H1 (cell line): ENCODE measurements around the gene BRIP1. TPM values are rescaled to one million over a fixed set of nuclear protein-coding genes. Genes with fewer than 3 reads are reported as not detected.

ENCODE experiments used
- CREB1 ChIP-seq: IDR thresholded peaks from 2 replicates; pipeline ENCODE4 v1.6.1; 2012; ENCODE audit warnings: inconsistent platforms
- EGR1 ChIP-seq: IDR thresholded peaks from 2 replicates; pipeline ENCODE4 v1.6.1; 2011; ENCODE audit warnings: low read depth, low read length, borderline replicate concordance
- GTF2F1 ChIP-seq: IDR thresholded peaks from 2 replicates; pipeline ENCODE4 v1.6.1; 2012; ENCODE audit warnings: low read depth, low read length, improper control_type of control experiment, borderline replicate concordance
- PHF8 ChIP-seq: fragments of 200-600 bp; sonication (generic); conservative IDR thresholded peaks from 2 replicates; pipeline ENCODE4 v1.7.1; 2012; ENCODE audit warnings: low read depth, mild to moderate bottlenecking, inconsistent platforms, low read length, moderate library complexity
- polyA plus RNA-seq, 7 experiments: library from polyadenylated mRNA; depleted of rRNA in 3 of 7; stranded (reverse) in 5 of 7; unstranded in 2 of 7; fragments of >200 nt in 5 of 7; fragments of 200-250 nt in 2 of 7; gene quantifications; 1 replicate in 5 of 7; 2 replicates in 1 of 7; 4 replicates in 1 of 7; pipeline versions ENCODE4 v1.2.1 to v1.2.3, GENCODE V29; 2011 to 2013; ENCODE audit warnings: missing spikeins in 2 of 7, mixed read lengths in 2 of 7
- total RNA-seq: library from RNA; stranded (reverse); fragmentation: NEBNext Ultra II Directional; extraction: Animal tissue kit (Norgen Biotek cat#: 25700); gene quantifications from 2 replicates; pipeline ENCODE4 v1.2.1, GENCODE V29; 2021
- TF ChIP-seq, protein P1 (sequence below), 3 experiments: IDR thresholded peaks; 1 replicate in 2 of 3; 2 replicates in 1 of 3; pipeline versions ENCODE4 v1.5.1 to v1.6.1; 2011; ENCODE audit warnings: low read length in 3 of 3, mild to moderate bottlenecking in 3 of 3, inconsistent platforms in 2 of 3, low read depth in 1 of 3, moderate library complexity in 1 of 3; ENCODE audit not compliant: insufficient read depth in 1 of 3; ENCODE audit errors: control extremely low read depth in 1 of 3

Gene BRIP1
- total and polyA plus RNA-seq, 2 of the 8 experiments (the other 6 are each of a cell fraction or from before 2014, with no cell fraction given): 5.8 to 19.2 TPM

DNA sequence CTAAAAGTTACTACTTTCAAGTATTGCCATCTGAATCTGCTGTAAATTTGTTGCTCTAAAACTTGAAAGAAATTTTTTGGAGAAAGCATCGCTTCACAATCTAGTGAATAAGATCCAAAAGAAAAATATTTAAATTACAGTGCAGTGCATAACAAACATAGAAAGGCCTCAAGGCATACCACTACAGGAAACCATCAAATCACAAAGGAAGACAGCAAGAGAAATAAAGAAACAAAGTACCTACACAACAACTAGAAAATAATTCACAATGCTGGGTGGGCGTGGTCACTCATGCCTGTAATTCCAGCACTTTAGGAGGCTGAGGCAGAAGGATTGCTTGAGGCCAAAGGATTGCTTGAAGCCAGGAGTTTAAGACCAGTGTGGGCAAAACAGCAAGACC lies 104.9 kb downstream of the BRIP1 start (continued):
- TF ChIP-seq, protein P1, sequence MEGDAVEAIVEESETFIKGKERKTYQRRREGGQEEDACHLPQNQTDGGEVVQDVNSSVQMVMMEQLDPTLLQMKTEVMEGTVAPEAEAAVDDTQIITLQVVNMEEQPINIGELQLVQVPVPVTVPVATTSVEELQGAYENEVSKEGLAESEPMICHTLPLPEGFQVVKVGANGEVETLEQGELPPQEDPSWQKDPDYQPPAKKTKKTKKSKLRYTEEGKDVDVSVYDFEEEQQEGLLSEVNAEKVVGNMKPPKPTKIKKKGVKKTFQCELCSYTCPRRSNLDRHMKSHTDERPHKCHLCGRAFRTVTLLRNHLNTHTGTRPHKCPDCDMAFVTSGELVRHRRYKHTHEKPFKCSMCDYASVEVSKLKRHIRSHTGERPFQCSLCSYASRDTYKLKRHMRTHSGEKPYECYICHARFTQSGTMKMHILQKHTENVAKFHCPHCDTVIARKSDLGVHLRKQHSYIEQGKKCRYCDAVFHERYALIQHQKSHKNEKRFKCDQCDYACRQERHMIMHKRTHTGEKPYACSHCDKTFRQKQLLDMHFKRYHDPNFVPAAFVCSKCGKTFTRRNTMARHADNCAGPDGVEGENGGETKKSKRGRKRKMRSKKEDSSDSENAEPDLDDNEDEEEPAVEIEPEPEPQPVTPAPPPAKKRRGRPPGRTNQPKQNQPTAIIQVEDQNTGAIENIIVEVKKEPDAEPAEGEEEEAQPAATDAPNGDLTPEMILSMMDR (IDR thresholded peaks at IDR 0.05; ENCODE audit: control extremely low read depth in 1 of 3, insufficient read depth in 1 of 3, low read depth in 1 of 3, low read length in 3 of 3): no peak
- TF ChIP-seq PHF8 (no peak), CREB1 (no peak), GTF2F1 (no peak), EGR1 (no peak)
